ENCODE measurements around the gene MAGEB1.

MAGEB1 gene

DNA sequence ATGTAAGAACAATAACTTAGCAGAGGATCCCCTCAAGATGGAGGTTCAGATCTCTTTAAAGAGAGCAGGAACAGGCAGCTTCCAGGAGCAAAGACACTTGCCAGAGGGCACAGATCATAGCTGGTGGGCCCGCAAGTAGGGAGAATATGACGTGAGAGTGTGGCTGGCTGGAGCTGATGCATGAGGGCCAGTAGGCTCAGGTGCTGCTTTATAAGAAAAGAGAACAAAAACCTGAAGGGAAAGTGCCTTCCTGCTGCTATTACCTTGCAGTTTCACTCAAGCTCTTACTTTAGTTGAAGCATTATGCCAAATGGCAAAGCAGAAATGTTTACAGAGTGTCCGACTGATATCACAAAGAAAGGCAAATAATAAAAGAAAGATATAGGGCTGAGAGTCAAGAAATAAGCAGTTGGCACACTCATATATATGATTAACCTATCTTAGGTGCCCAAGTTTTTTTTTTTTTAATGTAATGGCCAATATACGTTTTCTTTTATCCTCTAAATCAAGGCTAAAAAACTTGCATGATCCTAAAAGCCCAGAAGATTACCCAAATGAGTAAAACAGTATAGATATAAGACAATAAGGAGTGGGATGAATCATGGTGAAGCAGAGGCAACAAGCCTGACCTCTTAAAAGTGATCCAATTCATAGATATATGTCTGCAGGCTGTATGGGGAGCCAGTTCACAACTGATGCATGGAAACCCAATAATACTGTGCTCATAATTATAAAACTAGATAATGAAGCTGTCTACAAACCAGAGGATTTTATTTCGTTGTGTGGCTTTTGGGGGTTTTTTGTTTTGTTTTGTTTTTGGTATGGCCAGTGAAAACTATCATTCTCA, 49.7 kb downstream of the MAGEB1 start:
- no peak for DNase-seq (ENCODE audit: low read depth)

DNA sequence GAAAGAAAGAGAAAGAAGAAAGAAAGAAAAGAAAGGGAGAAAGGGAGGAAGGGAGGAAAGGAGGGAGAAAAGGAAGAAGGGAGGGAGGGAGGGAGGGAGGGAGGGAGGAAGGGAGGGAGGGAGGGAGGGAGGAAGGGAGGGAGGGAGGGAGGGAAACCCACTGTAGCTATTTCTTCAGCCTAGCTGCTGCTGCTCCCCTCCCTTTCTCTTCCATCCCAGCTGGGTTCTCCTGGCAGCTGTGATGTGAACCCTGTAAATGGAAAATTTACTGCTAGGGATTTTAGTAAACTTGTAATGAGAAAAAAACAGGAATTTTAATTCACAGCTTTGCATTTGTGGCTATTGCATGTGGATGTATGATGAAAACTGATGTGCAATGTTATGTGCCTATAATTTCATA, 54.3 kb downstream of the MAGEB1 start:
- no peak for DNase-seq (ENCODE audit: low read depth)
